ENCODE results near the gene EHMT1.

Gene EHMT1

GRCh38 chr9:137618105-137619067 is at the start of gene EHMT1:
Gene EHMT1, plus strand, starts transcription at chr9:137619005. Its CDS starts 24 bp downstream, at chr9:137619029.
- DNase-seq, result peak; percentile 61

DNA sequence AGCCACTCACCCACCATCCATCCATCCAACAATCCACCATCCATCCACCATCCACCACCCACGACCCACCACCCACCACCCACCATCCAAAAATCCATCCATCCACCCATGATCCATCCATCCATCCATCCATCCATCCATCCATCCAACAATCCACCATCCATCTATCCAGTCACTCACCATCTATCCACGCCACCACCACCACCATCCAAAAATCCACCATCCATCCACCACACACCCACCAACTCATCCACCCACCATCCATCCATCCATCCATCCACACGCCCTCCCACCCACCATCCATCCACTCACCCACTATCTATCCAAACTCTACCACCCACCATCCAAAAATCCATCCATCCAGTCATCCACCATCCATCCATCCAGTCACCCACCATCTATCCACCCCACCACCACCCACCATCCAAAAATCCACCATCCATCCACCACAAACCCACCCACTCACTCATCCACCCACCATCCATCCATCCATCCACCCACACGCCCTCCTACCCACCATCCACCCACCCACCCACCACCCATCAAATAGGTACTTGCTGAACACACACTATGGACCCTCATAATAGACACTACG is 49.1 kb upstream of the EHMT1 start:
- DNase-seq, result no peak

DNA sequence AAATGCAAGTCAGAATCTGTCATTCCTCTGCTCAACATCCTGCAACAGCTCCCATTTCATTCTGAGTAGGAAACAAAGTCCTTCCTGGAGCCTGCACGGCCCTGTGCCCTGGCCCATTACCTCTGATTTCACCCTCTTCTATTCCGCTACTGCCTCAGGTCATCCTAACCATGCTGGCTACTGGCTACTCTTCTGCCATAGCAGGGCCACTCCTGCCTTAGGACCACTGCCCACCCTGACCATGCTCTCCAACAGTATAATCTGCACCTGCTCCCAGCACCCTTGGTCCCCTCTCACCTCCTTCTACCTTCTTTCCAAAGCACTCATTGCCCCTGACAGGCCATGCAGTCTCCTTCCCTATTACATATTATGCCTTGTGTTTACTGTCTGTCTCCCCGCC is 48.2 kb upstream of the EHMT1 start:
- DNase-seq, result no peak

DNA sequence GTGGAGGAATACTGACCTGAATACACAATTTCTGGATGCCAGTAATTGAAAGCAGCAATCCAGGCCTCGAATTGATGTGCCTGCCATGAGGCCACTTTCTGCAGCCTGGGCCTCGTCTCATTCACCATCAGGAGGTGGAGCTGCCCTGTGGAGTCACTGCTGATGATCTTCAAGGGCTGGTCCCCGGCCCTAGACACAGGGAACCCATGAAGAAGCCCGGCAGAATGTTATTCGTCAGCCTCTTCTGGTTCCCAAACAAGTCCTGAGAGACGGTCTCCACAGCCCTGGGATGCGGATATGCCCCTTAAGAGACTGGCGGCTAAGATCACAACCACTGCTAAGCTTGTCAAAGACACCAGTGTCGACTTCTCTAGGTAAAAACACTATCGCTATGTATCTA is 44.6 kb upstream of the EHMT1 start:
- no peak for DNase-seq

- DNase-seq, result no peak
Observed at GRCh38 chr9:137575364-137575715, 43.5 kb upstream of the EHMT1 start.

- no peak for DNase-seq
Observed at GRCh38 chr9:137575716-137576411, 42.9 kb upstream of the EHMT1 start.

- peak; percentile 78 for DNase-seq
Observed at GRCh38 chr9:137578518-137579258, 40.1 kb upstream of the EHMT1 start, which contains the start of gene DPH7. Gene DPH7, minus strand, starts transcription at chr9:137578925. Its CDS starts 148 bp downstream, at chr9:137578777.

DNA sequence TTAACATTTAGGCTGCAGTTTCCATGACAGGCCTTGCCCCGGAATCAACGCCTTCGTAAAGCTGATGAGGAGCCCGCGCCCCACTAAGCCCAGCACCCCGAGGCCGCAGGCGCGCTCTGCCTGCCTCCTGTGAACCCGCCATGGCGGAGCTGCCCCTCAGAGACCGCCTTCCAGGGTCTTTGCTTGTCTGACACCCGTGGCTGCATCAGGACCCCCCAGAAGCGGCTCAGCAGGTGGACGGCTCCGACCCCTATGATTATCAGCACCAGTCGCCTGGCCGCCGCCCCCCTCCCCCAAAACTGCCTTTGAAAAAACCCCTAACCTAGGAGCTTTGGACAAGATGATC is 39.6 kb upstream of the EHMT1 start:
- no peak for DNase-seq

GRCh38 chr9:137580209-137580953 is 38.4 kb upstream of the EHMT1 start:
- no peak for DNase-seq

DNA sequence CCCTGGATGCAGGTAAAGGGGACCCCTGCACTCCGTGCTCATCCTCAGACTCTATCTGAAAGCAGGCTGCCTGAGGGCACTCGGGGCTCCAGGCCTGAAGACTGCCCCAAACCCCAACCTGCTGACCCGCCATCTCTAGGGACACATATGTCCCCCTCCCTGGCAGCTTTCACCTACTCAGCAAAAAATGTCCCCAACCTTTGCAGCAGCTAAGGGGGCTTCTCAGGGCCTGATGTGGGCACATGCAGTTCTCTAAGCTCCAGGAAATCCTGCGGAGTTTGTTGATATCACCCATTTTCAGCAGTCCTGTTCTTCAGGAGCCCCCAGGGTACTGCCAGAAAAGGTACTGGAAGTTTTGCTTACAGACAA is 37.9 kb upstream of the EHMT1 start:
- DNase-seq, result no peak

DNA sequence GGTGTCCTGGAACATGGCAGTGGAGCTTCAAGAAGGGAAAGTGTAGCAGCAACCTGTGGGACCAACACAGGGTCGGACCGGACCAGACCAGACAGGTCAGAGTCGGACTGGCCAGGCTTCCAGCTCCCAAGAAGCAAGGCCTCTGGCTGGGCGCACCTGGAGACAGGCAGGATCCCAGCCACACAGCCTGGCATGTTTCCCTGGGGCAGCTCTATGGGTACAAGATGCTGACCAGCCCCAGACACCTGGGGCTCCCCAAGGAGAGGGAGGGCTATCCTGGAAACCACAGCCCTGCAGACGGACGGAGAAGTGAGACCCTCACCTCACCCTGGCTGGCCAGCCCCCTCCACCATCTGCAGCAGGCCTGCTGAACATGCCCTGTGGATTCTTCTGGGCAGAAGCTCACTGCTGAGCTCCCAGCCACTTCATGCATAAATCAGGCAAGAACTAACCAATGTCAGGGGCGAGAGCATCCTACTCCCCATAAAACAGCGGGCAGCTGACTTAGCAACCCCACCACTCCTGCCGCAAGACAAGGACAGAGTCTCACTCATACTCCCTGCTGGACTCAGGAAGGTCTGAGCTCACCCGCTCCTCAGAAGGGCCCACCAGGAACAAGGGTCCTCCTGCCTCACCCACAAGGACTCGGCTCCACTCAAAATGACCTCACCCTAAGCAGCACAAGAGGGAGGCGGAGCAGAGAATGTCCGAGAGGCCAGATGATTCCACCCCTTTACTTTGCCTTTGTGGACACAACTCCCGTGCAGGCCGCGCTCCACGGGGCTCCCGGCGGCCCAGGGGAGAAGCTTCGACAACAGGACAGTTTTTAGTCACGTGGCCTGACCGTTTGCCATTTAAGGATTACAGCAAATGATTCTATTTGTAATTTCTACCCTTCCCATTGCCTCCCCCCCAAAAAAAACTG is 37.2 kb upstream of the EHMT1 start:
- no peak for DNase-seq

GRCh38 chr9:137582286-137582860 is 36.4 kb upstream of the EHMT1 start:
- DNase-seq, result no peak

GRCh38 chr9:137583347-137583746 is 35.5 kb upstream of the EHMT1 start:
- DNase-seq, result no peak

DNA sequence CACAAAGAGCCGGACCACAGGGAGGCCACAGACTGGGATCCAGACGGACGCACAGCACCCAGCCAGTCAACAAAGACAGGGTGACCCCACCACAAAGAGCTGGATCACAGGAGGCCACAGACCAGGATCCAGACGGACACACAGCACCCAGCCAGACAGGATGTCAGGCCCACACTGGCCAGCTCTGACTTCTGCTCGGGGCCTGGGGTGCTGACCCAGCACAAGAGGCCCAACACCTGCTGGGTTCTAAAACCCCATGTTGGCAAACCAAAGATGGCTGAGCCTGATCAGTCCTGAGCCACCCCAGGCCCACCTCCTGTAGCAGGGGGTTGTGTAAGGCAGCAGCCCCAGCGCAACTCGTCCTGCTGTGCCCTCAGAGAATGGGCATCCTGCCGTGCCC is 34.8 kb upstream of the EHMT1 start:
- DNase-seq, result no peak

DNA sequence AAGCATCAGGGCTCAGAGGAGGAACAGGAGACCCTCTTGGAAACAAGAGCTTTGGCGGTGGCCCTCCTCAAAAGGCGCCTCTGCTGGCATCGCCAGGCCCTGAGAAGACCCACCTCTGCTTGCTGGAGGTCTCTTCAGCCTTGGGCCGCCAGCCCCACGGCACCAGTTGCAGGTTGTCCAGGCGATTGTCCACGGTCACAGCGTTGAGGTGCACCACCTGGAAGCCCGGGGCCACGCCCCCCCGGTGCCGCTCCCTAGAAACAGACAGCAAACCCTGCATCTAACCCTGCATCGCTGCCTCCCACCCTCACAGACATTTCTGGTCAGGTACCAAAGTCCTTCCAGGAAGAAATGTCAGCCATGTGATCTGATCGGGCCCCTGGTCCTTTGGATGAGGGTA is 32.0 kb upstream of the EHMT1 start:
- DNase-seq, result no peak

GRCh38 chr9:137588311-137588710 is 30.5 kb upstream of the EHMT1 start:
- no peak for DNase-seq

DNA sequence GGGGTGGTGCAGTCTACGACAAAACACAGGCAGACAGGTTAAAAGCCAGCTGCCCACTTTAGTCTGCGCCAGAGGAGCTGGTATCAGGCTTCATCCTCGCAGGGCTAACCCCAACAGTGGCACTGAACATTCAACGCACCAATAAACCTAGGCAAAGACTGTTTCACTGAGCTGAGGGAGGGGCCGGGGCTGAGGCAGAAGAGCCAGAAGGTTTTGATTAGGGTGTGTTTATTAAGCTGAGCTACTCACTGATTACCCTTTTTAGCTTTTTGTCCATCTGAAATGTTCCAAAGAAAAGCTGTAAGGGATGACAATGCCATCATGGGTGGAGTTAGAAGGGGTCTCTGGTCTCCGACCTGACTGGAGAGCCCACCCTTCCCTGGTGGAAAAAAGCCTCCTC is 29.9 kb upstream of the EHMT1 start:
- DNase-seq, result no peak

- DNase-seq, result no peak
Observed at GRCh38 chr9:137589441-137590122, 29.2 kb upstream of the EHMT1 start.

GRCh38 chr9:137590123-137590468 is 28.7 kb upstream of the EHMT1 start:
- DNase-seq, result no peak

Measured in DMS79 (cell line).